HG02588 (cell line): ENCODE measurements around the gene NENF.
A peak's percentile ranks its signal among the peaks of the same experiment; 100 is the strongest.
"Not testable (repeated sequence)": the region's sequence is repeated elsewhere in the genome, so short reads cannot be mapped to it uniquely, and the experiment has no call there.

Experiments used
- ATAC-seq: cut with Tn5 transposase; IDR thresholded peaks from one replicate; pipeline ENCODE4 v1.9.1; 2021; ENCODE audit warnings: mild to moderate bottlenecking, moderate library complexity; ENCODE audit not compliant: unreplicated experiment

Gene NENF

DNA sequence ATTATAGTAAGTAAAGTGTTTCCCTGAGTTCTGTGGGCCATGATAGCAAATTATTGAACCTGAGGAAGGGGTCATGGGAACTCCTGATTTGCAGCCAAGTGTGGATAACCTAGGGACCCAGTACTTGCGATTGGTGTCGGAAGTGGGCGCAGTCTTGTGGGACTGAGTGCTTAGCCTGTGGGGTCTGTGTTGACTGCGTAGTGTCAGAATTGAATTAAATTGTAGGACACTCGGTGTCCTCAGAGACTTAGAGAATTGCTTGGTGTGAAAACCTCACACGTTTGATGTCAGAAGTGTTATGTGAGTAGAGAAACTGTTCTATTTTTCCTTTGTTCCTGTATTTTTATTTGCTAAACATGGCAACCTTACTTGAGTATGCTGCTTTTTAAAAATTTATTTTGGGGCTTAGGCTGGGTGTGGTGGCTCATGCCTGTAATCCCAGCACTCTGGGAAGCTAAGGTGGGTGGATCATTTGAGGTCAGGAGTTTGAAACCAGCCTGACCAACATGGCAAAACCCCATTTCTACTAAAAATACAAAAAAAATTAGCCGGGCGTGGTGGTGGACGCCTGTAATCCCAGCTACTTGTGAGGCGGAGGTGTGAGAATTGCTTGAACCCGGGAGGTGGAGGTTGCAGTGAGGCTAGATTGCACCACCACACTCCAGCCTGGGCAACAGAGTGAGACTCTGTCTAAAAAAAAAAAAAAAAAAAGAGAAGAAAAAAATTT lies 48.2 kb downstream of the NENF start:
- ATAC-seq = not testable (repeated sequence)

GRCh38 chr1:212481438-212481767 lies 48.7 kb downstream of the NENF start:
- no peak for ATAC-seq

GRCh38 chr1:212482006-212482636 lies 49.4 kb downstream of the NENF start:
- no peak for ATAC-seq

- no peak for ATAC-seq
Observed at GRCh38 chr1:212482637-212483441, 50.1 kb downstream of the NENF start.

DNA sequence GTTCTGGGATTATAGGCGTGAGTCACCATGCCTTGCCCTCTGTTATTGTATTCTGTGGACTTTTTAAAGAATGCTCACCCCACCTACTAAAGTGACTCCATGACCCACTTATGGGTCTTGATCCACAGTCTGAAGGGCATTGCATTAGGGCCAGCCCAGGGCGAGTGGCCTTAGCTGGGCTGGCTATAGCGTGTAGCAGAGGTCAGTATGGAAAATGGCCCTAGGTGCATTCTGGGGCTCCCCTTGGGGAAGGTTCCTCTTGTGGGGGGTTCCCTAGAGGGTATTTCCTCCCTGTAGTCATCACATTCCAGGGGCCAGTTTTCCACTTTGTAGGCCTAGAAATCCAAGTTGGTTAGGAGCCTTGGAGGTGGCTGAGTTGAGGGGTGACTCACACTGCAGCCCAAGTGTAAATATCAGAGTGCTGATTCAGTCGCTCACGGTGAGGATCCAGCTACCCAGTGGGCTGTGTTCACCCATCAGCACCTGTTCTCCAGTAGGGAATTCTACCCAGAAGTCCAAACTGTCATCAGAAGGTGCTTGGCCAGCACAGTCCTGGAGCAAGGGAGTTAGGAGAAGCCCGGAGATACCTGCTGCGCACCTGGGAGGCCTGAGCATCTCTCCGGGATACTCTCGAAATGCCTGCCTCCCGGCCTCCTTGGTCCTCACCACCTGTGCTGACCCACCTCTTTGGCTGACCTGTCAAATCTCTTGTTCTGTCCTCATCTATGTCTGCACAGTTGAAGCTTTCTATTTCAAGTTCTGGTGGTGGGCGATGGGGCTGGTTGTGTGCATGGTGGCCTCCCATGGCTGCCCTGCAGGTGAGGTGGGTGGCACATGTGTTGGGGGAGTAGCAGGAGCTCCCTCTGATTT lies 52.2 kb downstream of the NENF start:
- no peak for ATAC-seq

DNA sequence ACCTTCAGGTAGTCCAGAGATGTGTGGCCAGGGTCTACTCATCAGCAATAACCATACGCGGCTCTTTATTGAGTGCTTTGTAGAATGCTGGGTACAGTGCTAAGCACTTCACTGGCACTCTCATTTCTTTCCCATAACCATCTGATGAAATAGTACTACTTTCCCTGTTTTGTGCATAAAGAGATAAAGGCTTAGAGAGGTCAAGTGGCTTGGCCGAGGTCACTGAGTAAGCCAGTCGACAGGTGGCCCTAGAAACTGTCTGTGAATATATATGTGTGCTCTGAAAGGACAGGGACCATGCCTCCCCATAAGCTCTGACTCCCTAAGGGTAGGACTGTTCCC lies 52.8 kb downstream of the NENF start:
- no peak for ATAC-seq

- ATAC-seq = peak; percentile 61
Observed at GRCh38 chr1:212485913-212486618, 53.3 kb downstream of the NENF start.

DNA sequence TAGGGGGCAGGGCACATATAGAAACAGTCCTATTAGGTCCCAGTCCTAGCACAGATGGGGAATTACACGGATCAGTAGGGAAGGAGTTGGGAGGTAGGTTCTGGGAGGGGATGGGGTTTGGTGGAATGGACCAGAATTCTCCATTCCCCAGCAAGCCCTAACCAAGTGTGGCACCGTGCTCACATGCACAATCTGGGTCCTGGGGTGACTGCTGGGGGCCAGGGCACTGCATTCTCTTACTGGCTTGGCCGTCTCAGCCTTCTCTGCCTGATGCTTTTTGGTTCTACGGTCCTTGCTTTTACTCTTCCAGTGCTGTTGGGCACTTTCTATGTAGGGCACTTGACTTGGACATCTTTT lies 53.9 kb downstream of the NENF start:
- no peak for ATAC-seq

- no peak for ATAC-seq
Observed at GRCh38 chr1:212487286-212487685, 54.6 kb downstream of the NENF start.

DNA sequence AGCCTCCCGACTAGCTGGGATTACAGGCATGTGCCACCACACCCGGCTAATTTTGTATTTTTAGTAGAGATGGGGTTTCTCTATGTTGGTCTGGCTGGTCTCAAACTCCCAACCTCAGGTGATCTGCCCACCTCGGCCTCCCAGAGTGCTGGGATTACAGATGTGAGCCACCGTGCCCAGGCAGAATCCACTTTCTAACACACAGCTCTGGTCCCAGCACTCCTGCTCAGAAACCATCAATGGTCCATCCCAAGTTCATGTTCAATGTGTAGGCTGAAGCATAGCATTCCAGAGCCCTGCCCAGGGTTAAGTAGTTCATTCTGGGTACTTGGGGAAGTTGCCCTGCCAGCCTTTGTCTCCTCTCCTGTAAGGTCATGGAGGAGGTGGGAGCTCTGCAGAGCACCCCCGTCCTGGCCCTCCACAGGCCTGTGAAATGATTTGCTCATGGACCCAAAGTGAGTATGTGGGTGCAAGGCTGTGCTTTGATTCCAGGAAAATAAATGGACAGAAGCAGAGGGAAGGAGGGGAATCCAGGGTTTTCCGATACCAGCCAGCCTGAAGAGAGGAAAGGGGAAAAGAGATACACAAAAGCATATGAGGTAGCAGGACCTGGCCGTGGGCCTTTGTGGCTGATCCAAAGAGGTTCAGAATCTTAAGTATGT lies 55.2 kb downstream of the NENF start:
- no peak for ATAC-seq

DNA sequence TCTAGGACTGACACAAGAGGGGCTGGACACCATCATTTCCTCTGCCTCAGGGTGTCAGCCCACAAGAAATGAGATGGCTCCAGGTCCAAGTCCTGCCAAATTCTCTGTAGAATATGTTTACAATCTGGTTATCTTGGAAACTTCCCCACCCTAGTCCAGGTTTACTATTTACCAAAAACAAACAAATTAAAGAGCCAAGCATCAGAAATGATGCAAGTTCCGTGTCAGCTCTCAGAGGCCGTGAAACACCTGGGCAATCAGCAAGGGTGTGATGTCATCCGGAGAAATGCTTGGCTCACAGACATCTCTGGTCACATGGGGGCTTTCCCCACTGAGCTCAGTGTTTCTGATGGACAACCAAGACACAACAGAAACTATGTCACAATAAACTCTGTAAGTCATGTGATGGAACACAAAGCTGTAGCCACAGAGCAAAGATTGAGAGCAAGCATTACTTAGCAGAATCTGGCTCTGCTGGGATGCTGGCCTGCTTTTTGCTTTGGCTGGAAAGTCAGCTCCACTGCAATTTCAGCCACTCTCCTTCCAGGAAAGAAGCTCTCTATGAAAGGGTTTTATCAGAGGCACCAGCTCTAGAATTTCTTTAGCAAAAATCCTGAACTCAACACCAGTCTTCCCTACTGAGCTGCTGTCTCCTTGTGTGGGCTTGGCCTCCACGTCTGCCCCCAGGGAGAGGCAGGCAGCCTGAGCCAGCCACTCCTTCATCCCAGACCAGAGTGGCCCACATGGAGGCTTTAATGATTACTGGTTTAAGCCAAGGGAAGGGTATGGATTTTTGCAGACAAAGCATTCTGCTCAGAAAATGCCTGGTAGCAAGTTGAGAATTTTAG lies 55.9 kb downstream of the NENF start:
- ATAC-seq = peak; percentile 62

- ATAC-seq = no peak
Observed at GRCh38 chr1:212489284-212489859, 56.7 kb downstream of the NENF start.

DNA sequence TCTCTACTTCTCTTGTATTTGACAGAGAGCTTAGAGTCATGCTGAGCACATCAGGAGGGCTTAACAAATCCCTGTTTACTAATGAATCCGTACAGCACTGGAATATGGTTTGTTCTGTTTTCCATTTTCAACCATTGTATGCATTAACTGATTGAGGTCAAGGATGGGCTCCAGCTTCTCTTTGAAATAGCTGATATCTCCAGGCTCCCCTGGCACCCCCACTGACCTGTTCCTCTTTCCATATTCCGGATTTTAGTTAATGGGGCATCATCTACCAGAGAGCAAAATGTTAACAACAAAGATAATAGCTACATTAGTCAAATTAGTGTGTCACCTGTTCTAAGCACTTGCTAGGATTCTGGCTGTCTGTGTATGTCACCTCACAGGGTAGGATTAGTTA lies 57.6 kb downstream of the NENF start:
- ATAC-seq = no peak

- ATAC-seq = no peak
Observed at GRCh38 chr1:212491454-212491853, 58.7 kb downstream of the NENF start.
